ENCODE results near the gene NRN1L.

The NRN1L gene

DNA sequence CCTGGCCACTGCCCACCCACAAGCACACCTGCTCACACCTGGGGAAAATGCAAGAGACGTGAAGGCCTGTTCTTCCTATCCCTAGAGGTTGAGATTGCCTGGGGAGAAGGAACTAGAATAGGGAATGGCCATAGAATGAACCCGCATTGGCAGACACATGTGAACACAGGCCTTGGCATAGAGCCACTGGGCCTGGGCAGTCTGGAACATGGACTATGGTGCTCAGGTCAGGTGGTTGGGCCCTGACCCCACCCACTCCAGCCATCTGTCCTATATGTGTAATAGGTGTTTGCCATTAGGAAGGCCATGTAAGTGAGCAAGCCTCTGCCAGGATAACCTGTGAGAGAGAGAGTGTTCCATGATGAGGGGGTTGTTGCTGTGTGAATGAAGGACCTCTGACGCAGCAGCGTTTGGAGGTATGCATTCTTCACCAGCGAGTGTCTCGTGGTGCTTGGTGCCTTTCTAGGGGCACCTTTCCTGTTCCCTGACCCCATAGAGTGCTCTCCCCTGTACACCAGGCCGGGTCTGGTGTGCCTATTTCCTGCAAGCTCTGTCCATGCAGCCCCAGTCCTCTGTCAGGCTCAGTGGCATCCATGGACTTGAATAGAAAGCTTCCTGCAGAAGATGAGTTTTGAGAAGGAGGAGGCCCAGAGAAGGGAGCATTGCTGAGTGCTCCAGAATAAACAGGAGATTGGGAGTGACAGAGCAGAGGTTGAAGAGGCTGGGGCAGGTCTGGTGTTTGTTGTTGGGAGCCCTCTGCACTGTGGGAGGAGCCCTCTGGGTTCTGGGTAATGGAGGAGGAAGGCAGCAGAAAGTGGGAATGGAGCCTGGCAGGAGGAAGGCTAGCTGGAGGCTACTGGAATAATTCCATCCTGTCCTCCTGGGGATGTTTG is 31.4 kb downstream of the NRN1L start:
- Histone ChIP-seq H3K4me3 (no peak overlapping the region), H3K4me1 (peaks cover 23 to 42% (median 32%) of the 10 kb centered on the region in 10 experiments), H3K9me3 (replicated peaks in 1 of 11) (no peaks in the 10 kb centered on the region), H4K20me1 (peaks cover 34 to 99% (median 77%) of the 10 kb centered on the region in 11 experiments), H3K27me3 (no peaks in the 10 kb centered on the region), H3K36me3 (peaks cover 18 to 93% (median 74%) of the 10 kb centered on the region in 11 experiments), H3K4me2 (no peak overlapping the region), H3K9ac (peak overlapping the region in 3 of 11 experiments; percentile 1 to 63 (median 47); a peak in 2 of 22 replicates), H3K27ac (no peak overlapping the region)
- TF ChIP-seq Cebpa-rat (IDR thresholded peaks at IDR 0.05) = no peak

DNA sequence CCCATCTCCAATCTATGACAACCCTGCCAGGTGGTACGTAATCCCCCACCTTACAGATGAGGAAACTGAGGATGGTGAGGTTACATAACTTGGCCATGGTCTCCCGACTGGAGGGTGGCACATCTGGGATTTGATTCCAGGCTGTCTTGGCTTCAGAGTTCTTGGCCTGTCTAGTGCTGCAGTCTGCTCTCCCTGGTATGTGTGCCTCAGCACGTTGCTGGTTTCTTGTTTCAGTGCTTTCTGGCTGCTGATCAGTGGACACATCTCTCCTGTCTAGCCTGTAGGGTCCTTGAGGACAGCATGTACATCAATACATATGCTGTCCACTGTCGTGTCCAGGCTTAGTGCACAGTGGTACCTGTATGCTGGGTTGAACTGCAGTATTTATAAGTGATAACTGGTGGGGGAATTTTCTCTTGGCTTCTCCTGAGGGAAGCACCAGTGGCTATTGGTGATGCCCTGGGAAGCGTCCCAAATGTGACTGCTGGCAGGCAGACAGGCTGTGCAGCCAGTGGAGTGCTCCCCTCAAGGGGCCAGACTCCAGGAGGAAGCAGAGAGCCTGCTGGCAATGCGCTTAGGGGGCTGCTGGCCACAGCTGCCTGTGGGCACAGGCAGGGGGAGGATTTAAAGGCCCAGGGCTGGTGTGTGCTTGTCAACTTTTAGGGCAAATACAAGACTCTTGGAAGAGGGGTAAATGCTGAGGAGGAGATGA is 32.6 kb downstream of the NRN1L start:
- peaks cover 35 to 53% (median 42%) of the 10 kb centered on the region in 10 experiments for H3K4me1 ChIP-seq
- peaks cover 42 to 99% (median 78%) of the 10 kb centered on the region in 11 experiments for H4K20me1 ChIP-seq
- no peak overlapping the region for H3K4me3 ChIP-seq
- no peaks in the 10 kb centered on the region for H3K27me3 ChIP-seq
- no peaks in the 10 kb centered on the region for H3K9me3 ChIP-seq (replicated peaks in 1 of 11)
- peak overlapping the region in 7 of 11 experiments; percentile 6 to 63 (median 47); a peak in 11 of 22 replicates for H3K9ac ChIP-seq
- H3K36me3 ChIP-seq = peaks cover 18 to 84% (median 62%) of the 10 kb centered on the region in 11 experiments
- TF ChIP-seq Cebpa-rat (IDR thresholded peaks at IDR 0.05) = no peak
- peak overlapping the region in 5 of 11 experiments; percentile 4 to 47 (median 31); a peak in 7 of 22 replicates for H3K4me2 ChIP-seq
- peak overlapping the region in 6 of 11 experiments; percentile 16 to 62 (median 40); a peak in 8 of 22 replicates for H3K27ac ChIP-seq

DNA sequence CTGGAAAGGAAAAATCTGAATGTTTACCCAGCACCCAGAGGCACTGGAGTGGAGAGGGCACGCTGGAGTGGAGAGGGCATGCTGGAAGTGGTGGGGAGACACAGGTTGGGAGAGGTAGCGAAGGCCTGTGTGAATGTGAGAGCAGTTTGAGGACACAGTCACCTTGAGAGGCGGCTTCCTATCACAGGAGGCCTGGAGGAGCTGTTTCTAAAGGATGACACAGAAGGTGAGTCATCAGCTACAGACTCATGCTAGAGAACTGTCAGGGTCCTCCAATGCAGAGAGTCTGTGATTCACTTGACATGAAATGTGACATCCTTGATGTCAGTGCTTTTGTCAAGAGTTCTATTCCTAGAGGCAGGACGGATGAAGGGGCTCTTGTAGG is 33.2 kb downstream of the NRN1L start:
- H3K36me3 ChIP-seq = peaks cover 18 to 80% (median 64%) of the 10 kb centered on the region in 11 experiments
- peaks cover 40 to 58% (median 47%) of the 10 kb centered on the region in 10 experiments for H3K4me1 ChIP-seq
- peak overlapping the region in 7 of 11 experiments; percentile 6 to 63 (median 47); a peak in 10 of 22 replicates for H3K9ac ChIP-seq
- no peaks in the 10 kb centered on the region for H3K27me3 ChIP-seq
- peak overlapping the region in 5 of 11 experiments; percentile 4 to 47 (median 31); a peak in 7 of 22 replicates for H3K4me2 ChIP-seq
- TF ChIP-seq Cebpa-rat (IDR thresholded peaks at IDR 0.05) = no peak
- H3K4me3 ChIP-seq = no peak overlapping the region
- peak overlapping the region in 6 of 11 experiments; percentile 16 to 62 (median 40); a peak in 8 of 22 replicates for H3K27ac ChIP-seq
- H3K9me3 ChIP-seq (replicated peaks in 1 of 11) = no peaks in the 10 kb centered on the region
- H4K20me1 ChIP-seq = peaks cover 46 to 99% (median 82%) of the 10 kb centered on the region in 11 experiments

DNA sequence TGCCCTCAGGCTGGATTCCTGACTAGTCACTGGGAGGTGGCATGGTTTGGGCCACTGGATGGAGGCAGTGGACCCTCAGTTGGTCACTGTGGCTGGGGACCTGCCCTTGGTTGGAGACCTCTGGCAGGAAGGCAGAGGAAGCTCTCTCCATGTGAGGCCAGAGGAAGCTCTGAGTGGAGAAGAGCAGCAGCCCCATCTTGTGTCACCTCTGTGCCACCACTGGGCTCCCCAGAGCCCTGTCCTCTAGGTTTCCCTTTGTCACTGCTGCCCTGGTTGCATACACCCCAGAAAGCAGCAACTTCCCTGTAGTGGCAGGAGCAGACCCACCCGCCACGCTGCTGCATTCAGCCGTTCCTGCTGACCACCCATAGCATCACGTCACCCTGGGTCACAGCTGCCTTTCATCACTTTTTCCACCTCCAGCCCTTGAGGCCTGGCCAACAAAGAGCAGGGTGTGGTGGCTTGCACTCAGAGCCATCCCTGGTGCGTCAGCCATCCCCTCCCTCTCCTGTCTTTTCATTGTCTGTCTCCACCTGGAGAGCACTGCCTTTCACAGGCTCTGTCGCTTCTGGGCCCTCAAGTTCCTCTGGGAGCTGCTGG is 35.0 kb downstream of the NRN1L start:
- Histone ChIP-seq H3K36me3 (peaks cover 26 to 80% (median 65%) of the 10 kb centered on the region in 11 experiments), H4K20me1 (peaks cover 63 to 100% (median 97%) of the 10 kb centered on the region in 11 experiments), H3K27ac (peak overlapping the region in 3 of 11 experiments; percentile 11 to 42 (median 22); a peak in 3 of 22 replicates), H3K4me1 (peaks cover 46 to 77% (median 65%) of the 10 kb centered on the region in 10 experiments), H3K27me3 (no peaks in the 10 kb centered on the region), H3K4me3 (no peak overlapping the region), H3K9me3 (replicated peaks in 1 of 11) (no peaks in the 10 kb centered on the region), H3K4me2 (peak overlapping the region in 2 of 11 experiments; percentile 17 to 48; a peak in 4 of 22 replicates), H3K9ac (peak overlapping the region in 9 of 11 experiments; percentile 2 to 41 (median 35); a peak in 12 of 22 replicates)
- no peak for TF ChIP-seq Cebpa-rat (IDR thresholded peaks at IDR 0.05)

DNA sequence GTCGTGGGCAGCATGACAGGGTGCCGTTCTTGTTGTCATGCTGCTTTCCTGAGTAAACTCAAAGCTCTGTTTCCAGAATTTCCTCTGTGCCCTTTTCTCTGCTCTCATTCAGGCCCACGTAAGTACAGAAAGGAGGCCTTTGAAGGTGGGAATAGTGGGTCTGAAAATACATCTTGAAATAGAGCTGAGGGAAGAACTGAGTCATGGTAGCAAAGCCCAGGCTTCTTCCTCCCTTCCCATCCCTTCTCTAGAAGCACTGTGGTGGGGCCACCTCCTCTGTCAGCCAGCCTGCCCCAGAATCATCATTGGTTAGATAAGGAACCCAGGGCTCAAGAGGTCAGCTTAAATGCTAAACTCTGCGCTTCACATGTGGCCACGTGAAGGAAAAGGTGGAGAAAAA is 37.5 kb downstream of the NRN1L start:
- Histone ChIP-seq H3K9me3 (replicated peaks in 1 of 11) (no peaks in the 10 kb centered on the region), H3K27me3 (no peaks in the 10 kb centered on the region), H3K4me2 (peak overlapping the region; percentile 14 to 62 (median 36); a peak in 19 of 22 replicates), H3K9ac (peak overlapping the region in 6 of 11 experiments; percentile 14 to 64 (median 32); a peak in 7 of 22 replicates), H3K4me3 (no peak overlapping the region), H3K36me3 (peaks cover 14 to 59% (median 41%) of the 10 kb centered on the region in 11 experiments; a peak in 21 of 22 replicates), H4K20me1 (peaks cover 70 to 100% (median 99%) of the 10 kb centered on the region in 11 experiments), H3K4me1 (peaks cover 57 to 96% (median 88%) of the 10 kb centered on the region in 10 experiments), H3K27ac (peak overlapping the region in 4 of 11 experiments; percentile 5 to 36 (median 14); a peak in 4 of 22 replicates)
- no peak for TF ChIP-seq Cebpa-rat (IDR thresholded peaks at IDR 0.05)

DNA sequence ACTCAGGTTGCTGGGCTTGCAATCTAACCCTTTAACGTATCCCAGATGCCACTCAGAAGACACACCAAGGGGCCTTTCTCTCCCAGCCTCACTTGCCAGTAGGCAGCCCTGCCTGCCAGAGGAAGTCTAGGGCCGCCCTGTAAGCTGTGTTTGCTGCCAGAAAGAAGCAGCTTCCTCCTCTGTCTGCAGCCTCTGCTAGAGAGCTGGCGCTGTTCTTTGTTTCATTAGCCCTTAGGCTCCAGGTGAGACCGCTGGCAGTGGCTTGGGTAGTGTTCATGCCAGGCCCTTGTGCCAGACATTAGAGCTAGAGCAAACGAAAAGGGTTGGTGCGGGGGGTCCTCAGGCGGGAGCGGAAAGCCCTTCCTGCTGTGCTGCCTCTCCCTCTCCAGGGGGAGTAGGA is 38.1 kb downstream of the NRN1L start:
- Histone ChIP-seq H3K36me3 (peaks cover 19 to 59% (median 42%) of the 10 kb centered on the region in 11 experiments; a peak in 21 of 22 replicates), H3K4me1 (peaks cover 52 to 96% (median 91%) of the 10 kb centered on the region in 10 experiments), H3K9ac (peak overlapping the region in 5 of 11 experiments; percentile 14 to 64 (median 33); a peak in 7 of 22 replicates), H3K4me3 (no peak overlapping the region), H4K20me1 (peaks cover 70 to 100% (median 99%) of the 10 kb centered on the region in 11 experiments), H3K9me3 (replicated peaks in 1 of 11) (no peaks in the 10 kb centered on the region), H3K27me3 (no peaks in the 10 kb centered on the region), H3K4me2 (peak overlapping the region in 9 of 11 experiments; percentile 14 to 57 (median 30); a peak in 7 of 22 replicates), H3K27ac (peak overlapping the region in 2 of 11 experiments; percentile 17 to 36; a peak in 1 of 22 replicates)
- no peak for TF ChIP-seq Cebpa-rat (IDR thresholded peaks at IDR 0.05)

DNA sequence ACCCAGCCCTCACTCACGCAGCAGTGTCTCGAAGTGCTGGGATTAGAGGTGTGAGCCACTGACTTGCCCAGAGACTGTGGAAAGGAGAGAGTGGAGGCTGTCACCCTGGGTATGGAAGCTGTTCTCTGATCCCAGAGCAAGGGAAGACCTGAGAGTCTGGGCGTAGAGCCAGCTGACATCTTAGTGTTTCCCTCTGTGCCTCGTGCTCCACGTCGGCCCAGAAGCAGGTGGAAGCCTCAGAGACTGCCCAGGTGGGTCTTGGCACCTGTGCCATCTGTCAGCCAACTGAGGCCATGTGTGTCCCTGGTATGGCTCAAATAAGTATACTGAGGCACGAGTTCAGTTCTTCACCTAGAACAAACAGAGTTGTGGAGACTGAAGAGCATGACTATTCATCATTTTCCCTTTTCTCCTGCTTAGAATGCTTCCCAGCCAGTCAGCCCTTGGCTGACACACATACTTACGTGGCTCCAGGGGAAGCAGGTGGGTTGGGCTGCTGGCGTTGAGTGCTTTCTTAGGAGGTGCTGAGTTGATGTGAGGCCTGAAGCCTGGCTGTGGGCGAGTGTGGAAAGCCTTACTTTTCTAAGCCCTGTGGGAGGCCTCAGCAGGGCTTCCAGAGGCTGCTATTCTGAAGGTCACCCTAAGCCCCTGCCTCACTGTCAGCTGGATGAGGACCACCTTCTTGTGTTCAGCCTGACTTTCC is 38.9 kb downstream of the NRN1L start:
- Histone ChIP-seq H3K27me3 (no peaks in the 10 kb centered on the region), H3K4me1 (peaks cover 50 to 99% (median 97%) of the 10 kb centered on the region in 10 experiments), H3K27ac (peak overlapping the region in 4 of 11 experiments; percentile 5 to 61 (median 40); a peak in 1 of 22 replicates), H3K4me2 (peak overlapping the region in 6 of 11 experiments; percentile 13 to 92 (median 84); a peak in 6 of 22 replicates), H3K9ac (peak overlapping the region in 3 of 11 experiments; percentile 5 to 64 (median 43); a peak in 4 of 22 replicates), H4K20me1 (peaks cover 69 to 100% (median 99%) of the 10 kb centered on the region in 11 experiments), H3K4me3 (no peak overlapping the region), H3K9me3 (replicated peaks in 1 of 11) (no peaks in the 10 kb centered on the region), H3K36me3 (peaks cover 25 to 60% (median 42%) of the 10 kb centered on the region in 11 experiments; a peak in 21 of 22 replicates)
- no peak for TF ChIP-seq Cebpa-rat (IDR thresholded peaks at IDR 0.05)

Data from BLaER1 treated with 17β-estradiol and CSF1 and Interleukin-3, amounts not matched to agents 10 nM and 100 nM (cell line).